Cerebellar cortex (tissue), 1 donor: Measurements from ENCODE around the gene MMUT.
"Not testable (repeated sequence)": the region's sequence is repeated elsewhere in the genome, so short reads cannot be mapped to it uniquely, and the experiment has no call there.

ENCODE experiments used
- DNase-seq: peaks from one replicate; pipeline ENCODE4 v3.0.0-alpha.2; 2015; ENCODE audit warnings: low spot score

MMUT gene

DNA sequence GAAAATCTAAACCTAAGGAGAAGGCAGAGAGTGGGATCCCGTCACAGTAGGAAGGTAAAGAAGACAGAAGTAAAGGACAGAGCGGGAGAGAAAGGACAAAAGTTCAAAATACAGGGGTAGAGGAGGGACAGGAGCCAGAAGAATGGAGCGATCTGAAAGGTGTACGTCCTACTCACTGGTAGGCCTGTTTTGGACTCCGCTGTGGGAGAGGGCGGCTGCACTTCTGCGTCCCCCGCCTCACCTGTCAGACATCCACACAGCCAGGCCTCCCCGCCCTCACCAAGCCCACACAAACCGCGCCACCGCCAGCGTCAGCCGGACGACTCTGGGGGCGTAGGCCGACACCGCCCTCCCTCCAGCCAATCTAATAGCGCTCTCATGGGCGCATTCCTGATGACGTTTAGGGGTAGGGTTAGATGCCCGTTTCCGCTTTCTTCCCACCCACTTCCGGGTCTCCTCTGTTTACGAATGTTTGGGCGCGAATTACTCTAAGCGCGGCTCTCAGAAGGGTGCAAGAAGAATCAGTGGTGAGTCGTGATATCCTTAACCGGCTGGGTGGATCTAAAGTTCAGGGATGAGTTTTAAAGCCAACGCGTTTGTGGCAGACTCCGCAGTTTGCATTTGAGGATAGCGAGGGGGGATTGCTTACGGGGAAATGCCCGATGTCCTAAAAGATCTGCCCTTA, at the start of gene MMUT, which contains the start of gene CENPQ:
MMUT (minus strand) TSS at position 327 of the 685 bp plus-strand sequence. CDS start 3,787 bp downstream, outside the sequence.
CENPQ (plus strand) TSS at position 444 of the 685 bp plus-strand sequence. CDS start 6,807 bp downstream, outside the sequence.
- DNase-seq = peak; percentile 96

DNA sequence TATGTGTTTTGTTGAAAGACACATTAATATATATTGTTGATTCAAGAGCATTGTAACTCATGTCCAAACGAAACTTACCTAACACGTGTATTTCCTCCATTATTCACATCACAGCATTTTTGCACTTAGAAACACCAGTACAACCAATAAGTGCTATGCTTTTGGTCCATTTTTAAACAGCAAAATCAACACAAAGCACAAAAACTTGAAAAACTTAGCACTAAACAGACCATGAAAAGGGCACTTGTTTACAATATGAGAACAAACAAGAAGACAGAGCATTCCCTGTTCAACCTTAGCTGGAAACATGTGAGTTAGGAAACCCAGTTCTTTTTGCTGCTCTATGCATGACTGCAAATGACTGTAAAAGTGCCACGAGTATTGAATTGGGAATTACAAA, 46.3 kb upstream of the MMUT start:
- DNase-seq = no peak

DNA sequence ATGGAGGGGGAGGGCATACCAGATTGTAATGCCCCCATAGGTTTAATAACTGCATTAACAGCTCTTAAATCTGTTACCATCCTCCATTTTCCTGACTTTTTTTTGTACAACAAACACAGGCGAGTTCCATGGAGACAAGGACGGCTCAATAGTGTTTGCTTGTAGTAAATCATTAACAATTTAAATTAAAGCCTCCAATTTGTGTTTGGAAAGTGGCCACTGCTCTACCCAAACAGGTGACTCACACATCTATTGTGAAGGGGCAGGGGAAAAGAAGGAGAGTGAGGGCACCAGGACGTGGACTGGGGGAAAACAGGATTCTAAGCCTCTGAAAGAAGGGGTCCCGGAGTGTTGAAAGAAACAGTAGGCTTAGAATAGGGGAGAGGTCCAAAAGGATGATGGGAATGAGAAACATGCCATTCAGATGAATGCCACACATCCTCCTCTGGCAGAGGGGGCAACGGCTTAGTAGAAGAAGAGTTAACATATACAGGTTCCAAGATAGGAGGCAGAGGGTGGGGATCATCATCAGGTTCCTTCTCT, 43.6 kb upstream of the MMUT start:
- DNase-seq = no peak

DNA sequence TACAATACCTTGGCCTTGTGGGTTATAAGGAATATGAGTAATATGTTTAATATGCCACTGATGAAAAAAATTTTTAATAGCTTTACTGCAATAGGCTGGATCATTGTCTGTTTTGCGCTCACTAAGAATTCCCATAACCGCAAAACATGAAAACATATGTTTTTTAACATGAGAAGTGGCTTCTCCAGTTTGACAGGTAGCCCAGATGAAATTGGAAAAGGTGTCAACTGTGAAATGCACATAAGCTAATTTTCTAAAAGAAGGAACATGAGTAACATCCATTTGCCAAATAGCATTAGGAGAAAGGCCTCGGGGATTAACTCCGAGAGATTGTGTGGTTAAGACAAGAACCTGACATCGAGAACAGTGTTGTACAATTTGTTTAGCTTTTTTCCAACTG, 41.6 kb upstream of the MMUT start:
- DNase-seq = no peak

DNA sequence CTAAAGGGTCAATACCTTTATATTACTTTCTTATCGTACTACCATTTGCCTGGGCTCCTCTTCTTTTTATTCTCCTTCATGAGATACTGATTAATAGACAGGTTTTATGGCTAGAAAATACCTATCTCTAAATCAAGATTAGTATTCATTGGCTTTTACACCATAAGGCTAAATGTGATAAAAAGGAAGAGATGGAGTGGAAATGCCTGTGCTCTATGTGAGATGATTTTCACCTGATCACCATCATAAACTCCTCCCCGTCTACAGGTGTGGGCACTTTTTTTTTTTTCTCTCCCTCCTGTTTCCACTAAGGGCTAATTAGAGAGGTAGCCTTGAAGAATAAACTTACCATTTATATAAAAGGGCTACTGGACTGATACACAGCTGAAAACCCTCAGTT, 36.6 kb upstream of the MMUT start, which contains the start of gene GLYATL3:
GLYATL3 (plus strand) TSS at position 301 of the 400 bp plus-strand sequence. CDS start 12,068 bp downstream, outside the sequence.
- DNase-seq = no peak

DNA sequence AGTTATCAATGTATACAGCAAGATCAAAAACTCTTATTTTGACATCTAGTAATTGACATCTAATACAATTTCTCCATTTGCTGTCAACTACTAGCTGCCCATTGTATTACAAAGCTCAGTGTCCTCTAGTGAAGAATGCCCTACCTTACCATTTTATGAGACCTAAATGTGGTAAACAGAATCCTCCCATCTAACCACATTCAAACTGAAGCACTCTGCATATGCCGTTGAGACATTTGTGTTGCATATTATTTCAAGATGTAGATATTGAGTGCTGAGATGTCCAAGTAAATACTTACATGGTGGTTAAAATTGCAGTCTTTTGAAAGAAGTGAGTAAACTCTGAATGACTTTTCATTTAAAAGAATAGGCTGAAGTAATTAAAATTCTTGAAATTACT, 36.1 kb upstream of the MMUT start:
- no peak for DNase-seq

DNA sequence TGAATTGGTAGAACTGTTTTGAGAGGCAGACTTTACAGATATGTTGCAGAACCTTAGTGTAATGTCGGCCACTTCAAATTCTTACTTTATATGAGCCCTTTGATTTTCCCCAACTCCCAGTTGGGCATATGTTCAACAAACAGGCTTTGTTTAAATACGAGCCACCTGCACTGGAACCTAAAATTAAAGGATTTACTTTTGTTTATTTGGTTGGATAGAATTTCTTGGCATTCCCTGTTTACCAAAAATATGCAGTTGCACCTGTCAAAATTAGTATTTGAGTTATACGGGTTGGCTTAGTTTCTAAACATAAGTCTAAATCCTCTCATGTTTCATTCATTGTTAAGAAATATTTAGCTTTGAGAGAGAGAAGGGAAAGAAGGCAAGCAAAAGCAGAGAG, 34.3 kb upstream of the MMUT start:
- no peak for DNase-seq

DNA sequence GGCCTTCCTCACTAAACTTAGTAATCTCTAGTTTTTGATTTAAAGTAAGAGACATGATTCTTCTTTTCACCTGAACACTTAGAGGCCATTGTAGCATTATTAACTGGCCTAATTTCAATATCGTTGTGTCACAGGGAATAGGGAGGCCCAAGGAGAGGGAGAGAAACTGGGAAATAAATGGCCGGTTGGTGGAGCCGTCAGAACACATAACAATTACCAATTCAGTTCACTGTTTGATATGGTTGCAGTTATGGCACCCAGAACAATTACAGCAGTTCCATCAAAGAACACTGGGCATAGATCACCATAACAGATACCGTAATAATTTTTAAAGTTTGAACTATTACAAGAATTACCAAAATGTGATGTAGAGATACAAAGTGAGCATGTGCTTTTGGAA, 27.6 kb upstream of the MMUT start:
- DNase-seq = no peak

DNA sequence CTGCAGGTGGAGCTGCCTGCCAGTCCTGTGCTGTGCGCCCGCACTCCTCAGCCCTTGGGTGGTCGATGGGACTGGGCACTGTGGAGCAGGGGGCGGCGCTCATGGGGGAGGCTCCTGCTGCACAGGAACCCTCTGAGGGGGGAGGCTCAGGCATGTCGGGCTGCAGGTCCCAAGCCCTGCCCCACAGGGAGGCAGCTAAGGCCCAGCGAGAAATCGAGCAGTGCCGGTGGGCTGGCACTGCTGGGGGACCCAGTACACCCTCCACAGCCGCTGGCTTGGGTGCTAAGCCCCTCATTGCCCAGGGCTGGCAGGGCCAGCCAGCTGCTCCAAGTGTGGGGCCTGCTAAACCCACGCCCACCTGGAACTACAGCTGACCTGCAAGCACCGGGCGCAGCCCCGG, 20.3 kb upstream of the MMUT start:
- not testable (repeated sequence) for DNase-seq

DNA sequence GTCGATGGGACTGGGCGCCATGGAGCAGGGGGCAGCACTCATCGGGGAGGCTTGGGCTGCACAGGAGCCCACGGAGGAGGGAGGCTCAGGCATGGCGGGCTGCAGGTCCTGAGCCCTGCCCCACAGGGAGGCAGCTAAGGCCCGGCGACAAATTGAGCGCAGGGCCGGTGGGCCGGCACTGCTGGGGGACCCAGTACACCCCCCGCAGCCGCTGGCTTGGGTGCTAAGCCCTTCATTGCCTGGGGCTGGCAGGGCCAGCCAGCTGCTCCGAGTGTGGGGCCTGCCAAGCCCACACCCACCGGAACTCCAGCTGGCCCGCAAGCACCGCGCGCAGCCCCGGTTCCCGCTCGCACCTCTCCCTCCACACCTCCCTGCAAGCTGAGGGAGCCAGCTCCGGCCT, 18.8 kb upstream of the MMUT start:
- not testable (repeated sequence) for DNase-seq

DNA sequence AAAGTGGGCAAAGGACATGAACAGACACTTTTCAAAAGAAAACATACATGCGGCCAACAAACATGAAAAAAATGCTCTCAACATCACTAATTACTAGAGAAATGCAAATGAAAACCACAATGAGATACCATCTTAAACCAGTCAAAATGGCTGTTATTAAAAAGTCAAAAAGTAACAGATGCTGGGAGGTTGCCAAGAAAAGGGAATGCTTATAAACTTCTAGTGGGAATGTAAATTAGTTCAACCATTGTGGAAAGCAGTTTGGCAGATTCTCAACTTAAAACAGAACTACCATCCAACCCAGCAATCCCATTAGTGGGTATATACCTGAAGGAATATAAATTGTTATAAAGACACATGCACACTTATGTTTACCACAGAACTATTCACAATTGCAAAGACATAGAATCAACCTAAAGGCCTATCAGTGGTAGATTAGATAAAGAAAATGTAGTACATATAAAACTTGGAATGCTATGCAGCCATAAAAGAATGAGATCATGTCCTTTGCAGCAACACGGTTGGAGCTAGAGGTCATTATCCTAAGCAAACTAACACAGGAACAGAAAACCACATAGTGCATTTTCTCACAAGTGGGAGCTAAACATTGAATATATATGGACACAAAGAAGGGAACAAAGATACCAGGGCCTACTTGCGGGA, 16.4 kb upstream of the MMUT start:
- no peak for DNase-seq

DNA sequence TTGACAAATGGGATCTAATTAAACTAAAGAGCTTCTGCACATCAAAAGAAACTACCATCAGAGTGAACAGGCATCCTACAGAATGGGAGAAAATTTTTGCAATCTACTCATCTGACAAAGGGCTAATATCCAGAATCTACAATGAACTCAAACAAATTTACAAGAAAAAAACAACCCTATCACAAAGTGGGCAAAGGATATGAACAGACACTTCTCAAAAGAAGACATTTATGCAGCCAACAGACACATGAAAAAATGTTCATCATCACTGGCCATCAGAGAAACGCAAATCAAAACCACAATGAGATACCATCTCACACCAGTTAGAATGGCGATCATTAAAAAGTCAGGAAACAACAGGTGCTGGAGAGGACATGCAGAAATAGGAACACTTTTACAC, 13.5 kb upstream of the MMUT start:
- not testable (repeated sequence) for DNase-seq

DNA sequence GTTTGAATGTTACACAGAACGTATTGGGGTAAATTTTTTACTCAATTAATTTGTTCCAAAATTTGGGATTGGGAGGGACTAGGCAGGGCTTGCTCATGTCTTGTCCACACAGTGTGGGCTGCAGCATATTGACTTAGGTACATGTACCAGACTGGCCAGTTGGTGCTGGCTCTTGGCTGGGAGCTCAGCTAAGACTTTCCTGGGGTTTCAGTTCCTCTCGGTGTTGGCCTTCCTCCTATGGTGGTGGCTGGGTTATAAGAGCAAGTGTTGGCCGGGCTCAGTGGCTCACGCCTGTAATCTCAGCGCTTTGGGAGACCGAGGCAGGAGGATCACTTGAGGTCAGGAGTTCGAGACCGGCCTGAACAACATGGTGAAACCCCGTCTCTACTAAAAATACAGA, 5.0 kb upstream of the MMUT start:
- DNase-seq = no peak

DNA sequence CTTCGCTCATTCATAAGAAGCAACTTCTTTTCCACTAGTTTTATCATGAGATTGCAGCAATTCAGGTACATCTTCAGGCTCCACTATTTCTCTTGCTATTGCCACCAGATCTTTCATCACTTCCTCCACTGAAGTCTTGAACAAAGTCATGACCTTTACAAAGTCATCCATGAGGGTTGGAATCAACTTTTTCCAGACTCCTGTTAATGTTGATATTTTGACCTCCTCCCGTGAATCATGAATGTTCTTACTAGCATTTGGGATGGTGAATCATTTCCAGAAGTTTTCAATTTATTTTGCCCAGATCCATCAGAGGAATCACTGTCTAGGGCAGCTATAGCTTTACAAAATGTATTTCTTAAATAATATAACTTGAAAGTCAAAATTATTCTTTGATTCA, 1.6 kb upstream of the MMUT start:
- DNase-seq = no peak

DNA sequence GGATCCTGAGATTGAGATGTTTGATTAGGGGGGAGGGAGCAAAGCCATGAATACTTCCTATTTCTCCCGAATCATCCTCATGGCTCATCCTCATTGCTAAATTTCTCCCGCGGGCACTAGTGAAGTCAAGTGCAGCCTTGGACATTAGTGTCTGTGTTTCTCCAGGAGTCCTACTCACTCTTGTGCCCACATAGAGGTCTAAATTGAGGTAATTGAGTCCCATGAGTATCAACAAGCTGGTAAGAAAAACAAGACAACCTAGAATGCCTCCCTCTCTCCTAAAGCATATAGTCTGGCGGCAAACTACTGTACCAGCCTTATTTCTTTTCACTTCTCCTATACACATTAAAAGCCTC, 537 bp upstream of the MMUT start:
- DNase-seq = no peak

DNA sequence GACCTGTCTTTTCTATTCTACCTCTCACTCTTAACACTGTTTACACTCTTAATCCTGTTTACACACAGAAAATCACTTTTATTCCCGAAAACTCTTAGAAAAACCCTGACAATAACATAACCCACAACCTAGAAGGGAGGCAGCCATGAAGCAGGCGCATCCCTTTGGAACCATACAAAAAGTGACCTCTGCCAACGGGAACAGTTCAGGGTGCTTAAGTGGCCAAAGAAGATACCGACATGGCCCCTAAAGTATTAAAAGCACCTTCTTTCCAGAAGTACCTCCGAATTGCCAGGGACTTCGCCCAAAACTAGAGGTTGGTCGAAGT, 490 bp downstream of the MMUT start:
- DNase-seq = no peak

DNA sequence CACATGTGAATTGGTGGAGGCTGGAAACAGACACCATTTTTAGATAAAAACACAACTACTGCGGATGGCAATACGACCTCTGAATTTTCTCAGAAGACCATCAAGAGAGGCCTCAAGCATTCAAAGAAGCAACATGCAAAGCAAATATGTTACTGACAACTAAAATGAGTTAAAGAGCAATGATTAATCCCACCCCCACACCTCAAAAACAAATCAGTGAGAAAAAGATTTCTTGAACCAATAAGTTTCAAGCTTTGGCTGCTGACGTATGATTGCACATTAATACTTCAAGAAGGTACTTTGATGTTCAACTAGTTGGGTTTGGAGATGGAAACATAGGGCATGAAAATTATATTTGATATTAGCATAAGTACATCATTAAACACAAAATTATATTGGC, 982 bp downstream of the MMUT start:
- peak; percentile 3 for DNase-seq

DNA sequence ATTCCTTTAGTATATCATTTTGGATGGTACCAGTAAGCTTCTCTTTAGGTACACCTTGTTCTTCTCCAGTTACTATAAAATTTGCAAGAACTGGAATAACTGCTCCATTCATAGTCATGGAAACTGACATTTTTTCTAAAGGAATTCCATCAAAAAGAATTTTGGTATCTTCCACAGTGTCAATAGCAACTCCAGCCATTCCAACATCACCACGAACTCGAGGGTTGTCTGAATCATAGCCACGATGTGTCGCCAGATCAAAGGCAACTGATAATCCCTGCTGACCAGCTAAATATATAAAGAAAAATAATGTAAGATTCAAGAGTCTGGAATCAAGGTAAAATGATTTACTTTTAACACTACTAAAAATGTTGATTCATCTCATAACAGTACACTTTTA, 5.3 kb downstream of the MMUT start:
- DNase-seq = no peak

DNA sequence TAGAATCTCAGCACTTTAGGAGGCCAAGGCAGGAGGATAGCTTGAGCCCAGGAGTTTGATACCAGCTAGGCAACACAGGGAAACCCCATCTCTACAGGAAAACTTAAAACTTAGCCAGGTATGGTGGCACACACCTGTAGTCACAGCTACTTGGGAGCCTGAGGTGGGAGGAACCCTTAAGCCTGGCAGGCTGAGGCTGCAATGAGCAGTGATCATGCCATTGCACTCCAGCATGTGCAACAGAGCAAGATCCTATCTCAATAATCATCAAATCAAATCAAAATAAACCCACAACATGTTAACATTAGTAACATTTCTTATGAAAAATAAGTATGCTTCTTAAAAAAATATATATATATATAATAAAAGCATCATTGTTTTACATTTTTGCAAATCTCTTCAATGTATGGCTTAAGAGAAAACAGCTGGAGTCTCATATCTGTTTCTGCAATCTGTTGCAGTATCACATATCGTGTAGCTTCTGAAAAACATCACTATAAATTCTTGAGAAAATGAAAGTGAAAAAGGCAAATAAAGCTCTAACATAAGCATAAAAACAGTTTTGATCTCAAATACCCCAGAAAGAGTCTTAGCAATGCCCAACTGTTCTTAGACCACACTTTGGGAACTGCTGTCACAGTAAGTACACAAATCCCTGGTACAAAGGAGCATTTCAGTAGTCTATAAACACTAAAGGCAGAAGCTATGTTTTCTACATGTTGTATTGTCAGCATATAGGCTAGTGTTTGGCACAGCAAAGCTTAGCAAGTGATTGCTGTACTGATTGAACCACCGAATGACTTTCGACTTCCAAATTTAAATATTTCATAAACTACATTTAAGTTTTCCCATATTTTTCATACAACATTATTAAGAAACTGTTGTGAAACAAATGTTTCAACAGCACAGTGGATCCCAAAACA, 8.0 kb downstream of the MMUT start:
- no peak for DNase-seq

DNA sequence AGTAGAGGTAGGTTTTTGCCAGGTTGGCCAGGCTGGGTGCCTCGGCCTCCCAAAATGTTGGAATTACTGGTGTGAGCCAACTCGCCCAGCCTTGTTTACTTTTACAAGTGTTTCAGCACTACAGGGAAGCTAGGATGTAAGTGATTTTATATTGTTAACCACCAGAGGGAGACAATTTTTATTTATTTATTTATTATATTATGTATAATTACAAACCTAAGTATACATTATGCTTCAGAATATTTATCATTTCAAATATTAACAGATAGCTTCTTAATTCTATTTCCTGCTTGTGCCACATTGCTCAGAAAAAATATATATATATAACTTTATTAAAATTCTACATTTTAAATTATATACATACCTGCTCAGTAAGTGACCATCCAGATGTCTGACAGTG, 9.8 kb downstream of the MMUT start:
- DNase-seq = no peak

DNA sequence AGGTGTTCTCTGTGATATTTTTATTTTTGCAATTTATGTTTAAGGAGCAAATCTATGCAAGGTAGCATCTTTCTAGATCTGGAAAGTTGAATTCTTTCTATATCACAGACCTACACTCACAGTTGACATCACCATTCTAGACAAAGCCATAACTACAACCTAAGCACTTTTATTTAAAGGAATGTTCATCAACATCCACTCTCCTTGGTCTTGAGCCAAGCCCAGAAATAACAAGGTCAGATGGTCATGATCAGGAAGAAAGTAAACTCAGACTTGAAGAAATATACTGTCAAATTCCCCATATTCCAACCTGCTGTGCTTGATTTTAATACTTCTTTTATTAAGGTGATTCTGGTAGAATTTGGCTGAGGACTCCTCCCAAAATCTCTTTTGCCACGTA, 32.2 kb downstream of the MMUT start:
- DNase-seq = no peak

DNA sequence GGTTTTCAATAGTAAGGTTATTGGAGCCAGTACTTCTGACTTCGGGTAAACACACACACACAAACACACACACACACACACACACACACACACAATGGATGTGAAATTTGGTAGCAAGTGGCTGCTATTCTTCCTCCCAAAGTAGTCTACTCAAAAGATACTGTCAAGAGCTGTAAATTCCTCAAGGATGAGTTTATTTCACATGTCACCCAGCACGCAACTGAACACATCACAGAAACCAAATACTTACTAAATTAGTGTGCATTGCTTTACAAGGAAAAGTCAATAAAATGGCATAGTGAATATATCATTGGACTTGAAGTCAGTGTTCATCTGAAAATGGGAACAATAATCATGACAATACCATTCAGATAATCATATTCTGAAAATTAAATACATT, 32.9 kb downstream of the MMUT start:
- no peak for DNase-seq

DNA sequence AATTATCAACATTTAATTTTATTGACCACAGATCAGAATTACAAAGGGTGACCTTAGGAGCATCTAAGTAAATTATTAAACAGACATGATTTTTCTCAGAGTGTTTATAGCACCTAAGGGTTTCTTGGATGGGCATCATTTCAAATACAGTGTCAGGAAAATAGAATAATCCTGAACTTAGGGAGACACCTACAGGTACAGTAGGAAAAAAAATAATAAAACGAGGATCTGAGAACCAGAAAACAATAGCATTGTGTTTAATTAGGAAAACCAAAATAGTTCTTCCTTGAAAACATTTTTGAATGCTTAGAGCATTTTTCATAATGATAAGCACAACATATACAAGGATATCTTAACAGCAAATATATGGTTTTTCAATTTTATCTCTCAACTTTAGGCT, 39.2 kb downstream of the MMUT start:
- DNase-seq = peak; percentile 7
